ENCODE measurements around the gene R3HDM4. TPM values are rescaled to one million over a fixed set of nuclear protein-coding genes. Genes with fewer than 3 reads are reported as not detected.

The R3HDM4 gene
- total and polyA plus RNA-seq, 5 donors: 18.6 to 31.2 (median 23.6) TPM

GRCh38 chr19:937259-937694 lies 24.3 kb upstream of the R3HDM4 start:
- ATAC-seq (no peak), DNase-seq (no peak)
- H3K9me3 ChIP-seq (ENCODE audit: control insufficient read depth, low read length): no peaks in the 10 kb centered on the region
- H3K4me3 ChIP-seq (ENCODE audit: low read length): no peak overlapping the region
- intact Hi-C loops (cut with DNase I): no loop called here
- no peaks in the 10 kb centered on the region for H3K27me3 ChIP-seq (ENCODE audit: control insufficient read depth, insufficient read depth)
- 94% methylated on average over 16 of the region's 16 CpGs for WGBS
- H3K27ac ChIP-seq (ENCODE audit: low read length): no peak overlapping the region
- peaks cover 4% of the 10 kb centered on the region for H3K4me1 ChIP-seq (ENCODE audit: control insufficient read depth, insufficient read depth, low read length)

GRCh38 chr19:936175-936546 lies 23.1 kb upstream of the R3HDM4 start:
- H3K9me3 ChIP-seq (ENCODE audit: control insufficient read depth, low read length): no peaks in the 10 kb centered on the region
- WGBS: 98% methylated on average over 10 of the region's 10 CpGs
- no peak overlapping the region for H3K27ac ChIP-seq (ENCODE audit: low read length)
- no peak overlapping the region for H3K4me3 ChIP-seq (ENCODE audit: low read length)
- peaks cover 4% of the 10 kb centered on the region for H3K4me1 ChIP-seq (ENCODE audit: control insufficient read depth, insufficient read depth, low read length)
- intact Hi-C loops (cut with DNase I): no loop called here
- no peak for ATAC-seq
- H3K27me3 ChIP-seq (ENCODE audit: control insufficient read depth, insufficient read depth): no peaks in the 10 kb centered on the region
- no peak for DNase-seq

GRCh38 chr19:934865-935479 lies 22.0 kb upstream of the R3HDM4 start:
- no peaks in the 10 kb centered on the region for H3K27me3 ChIP-seq (ENCODE audit: control insufficient read depth, insufficient read depth)
- peaks cover 4% of the 10 kb centered on the region for H3K4me1 ChIP-seq (ENCODE audit: control insufficient read depth, insufficient read depth, low read length)
- DNase-seq (peak; percentile 85 to 95 (median 94)), ATAC-seq (peak; percentile 91 to 92)
- peak overlapping the region; percentile 30 for H3K27ac ChIP-seq (ENCODE audit: low read length)
- 15% methylated on average over 31 of the region's 31 CpGs for WGBS
- intact Hi-C loops (cut with DNase I): no loop called here
- H3K9me3 ChIP-seq (ENCODE audit: control insufficient read depth, low read length): no peaks in the 10 kb centered on the region
- no peak overlapping the region for H3K4me3 ChIP-seq (ENCODE audit: low read length)

- Histone ChIP-seq H3K27me3 (ENCODE audit: control insufficient read depth, insufficient read depth) (no peaks in the 10 kb centered on the region), H3K4me3 (ENCODE audit: low read length) (no peak overlapping the region), H3K27ac (ENCODE audit: low read length) (no peak overlapping the region), H3K9me3 (ENCODE audit: control insufficient read depth, low read length) (no peaks in the 10 kb centered on the region), H3K4me1 (ENCODE audit: control insufficient read depth, insufficient read depth, low read length) (peaks cover 4% of the 10 kb centered on the region)
- intact Hi-C loops (cut with DNase I): no loop called here
- WGBS: 77% methylated on average over 29 of the region's 29 CpGs
- peak; percentile 2 to 3 for ATAC-seq
- no peak for DNase-seq
Observed at GRCh38 chr19:934197-934840, 21.3 kb upstream of the R3HDM4 start.

GRCh38 chr19:933553-933882 lies 20.5 kb upstream of the R3HDM4 start:
- Histone ChIP-seq H3K4me1 (ENCODE audit: control insufficient read depth, insufficient read depth, low read length) (peaks cover 4% of the 10 kb centered on the region), H3K27ac (ENCODE audit: low read length) (no peak overlapping the region), H3K9me3 (ENCODE audit: control insufficient read depth, low read length) (no peaks in the 10 kb centered on the region), H3K4me3 (ENCODE audit: low read length) (no peak overlapping the region), H3K27me3 (ENCODE audit: control insufficient read depth, insufficient read depth) (no peaks in the 10 kb centered on the region)
- ATAC-seq: no peak
- DNase-seq: no peak
- intact Hi-C loops (cut with DNase I): no loop called here
- WGBS: 48% methylated on average over 14 of the region's 14 CpGs

- H3K27ac ChIP-seq (ENCODE audit: low read length): no peak overlapping the region
- peak; percentile 72 to 74 for ATAC-seq
- DNase-seq: peak; percentile 81 to 92 (median 89)
- H3K9me3 ChIP-seq (ENCODE audit: control insufficient read depth, low read length): no peaks in the 10 kb centered on the region
- no peak overlapping the region for H3K4me3 ChIP-seq (ENCODE audit: low read length)
- WGBS: 40% methylated on average over 54 of the region's 54 CpGs
- no peaks in the 10 kb centered on the region for H3K27me3 ChIP-seq (ENCODE audit: control insufficient read depth, insufficient read depth)
- intact Hi-C loops (cut with DNase I): no loop called here
- H3K4me1 ChIP-seq (ENCODE audit: control insufficient read depth, insufficient read depth, low read length): peaks cover 4% of the 10 kb centered on the region
Observed at GRCh38 chr19:932648-933552, 19.9 kb upstream of the R3HDM4 start.

GRCh38 chr19:931860-932647 lies 19.0 kb upstream of the R3HDM4 start:
- H3K4me3 ChIP-seq (ENCODE audit: low read length): no peak overlapping the region
- ATAC-seq: no peak
- intact Hi-C loops (cut with DNase I): no loop called here
- H3K9me3 ChIP-seq (ENCODE audit: control insufficient read depth, low read length): no peaks in the 10 kb centered on the region
- WGBS: 88% methylated on average over 32 of the region's 32 CpGs
- peaks cover 4% of the 10 kb centered on the region for H3K4me1 ChIP-seq (ENCODE audit: control insufficient read depth, insufficient read depth, low read length)
- DNase-seq: no peak
- H3K27me3 ChIP-seq (ENCODE audit: control insufficient read depth, insufficient read depth): no peaks in the 10 kb centered on the region
- H3K27ac ChIP-seq (ENCODE audit: low read length): no peak overlapping the region

GRCh38 chr19:929891-930258 lies 16.9 kb upstream of the R3HDM4 start:
- Histone ChIP-seq H3K4me1 (ENCODE audit: control insufficient read depth, insufficient read depth, low read length) (peaks cover 4% of the 10 kb centered on the region), H3K4me3 (ENCODE audit: low read length) (no peak overlapping the region), H3K27ac (ENCODE audit: low read length) (no peak overlapping the region), H3K27me3 (ENCODE audit: control insufficient read depth, insufficient read depth) (no peaks in the 10 kb centered on the region), H3K9me3 (ENCODE audit: control insufficient read depth, low read length) (no peaks in the 10 kb centered on the region)
- no peak for ATAC-seq
- 89% methylated on average over 6 of the region's 6 CpGs for WGBS
- intact Hi-C loops (cut with DNase I): loop anchor here in 1 of 4 donors (10.0 kb wide), 1 partner anchor 165 kb away; no protein-coding TSS in a partner anchor
- no peak for DNase-seq

GRCh38 chr19:929203-929890 lies 16.3 kb upstream of the R3HDM4 start:
- peaks cover 4% of the 10 kb centered on the region for H3K4me1 ChIP-seq (ENCODE audit: control insufficient read depth, insufficient read depth, low read length)
- ATAC-seq: no peak
- H3K27me3 ChIP-seq (ENCODE audit: control insufficient read depth, insufficient read depth): no peaks in the 10 kb centered on the region
- no peak overlapping the region for H3K4me3 ChIP-seq (ENCODE audit: low read length)
- DNase-seq: no peak
- no peaks in the 10 kb centered on the region for H3K9me3 ChIP-seq (ENCODE audit: control insufficient read depth, low read length)
- no peak overlapping the region for H3K27ac ChIP-seq (ENCODE audit: low read length)
- intact Hi-C loops (cut with DNase I): loop anchor here in 1 of 4 donors (10.0 kb wide), 1 partner anchor 165 kb away; no protein-coding TSS in a partner anchor
- WGBS: 93% methylated on average over 51 of the region's 51 CpGs

GRCh38 chr19:928471-929202 lies 15.6 kb upstream of the R3HDM4 start:
- ATAC-seq (no peak), DNase-seq (peak in 1 of 3 donors; percentile 64)
- Histone ChIP-seq H3K9me3 (ENCODE audit: control insufficient read depth, low read length) (no peaks in the 10 kb centered on the region), H3K4me3 (ENCODE audit: low read length) (no peak overlapping the region), H3K4me1 (ENCODE audit: control insufficient read depth, insufficient read depth, low read length) (peaks cover 4% of the 10 kb centered on the region), H3K27me3 (ENCODE audit: control insufficient read depth, insufficient read depth) (no peaks in the 10 kb centered on the region), H3K27ac (ENCODE audit: low read length) (no peak overlapping the region)
- intact Hi-C loops (cut with DNase I): loop anchor here in 1 of 4 donors (10.0 kb wide), 1 partner anchor 164 kb away; no protein-coding TSS in a partner anchor
- WGBS: 86% methylated on average over 18 of the region's 18 CpGs
